ENCODE measurements around the gene NFKBIZ. TPM values are rescaled to one million over a fixed set of nuclear protein-coding genes. Genes with fewer than 3 reads are reported as not detected.

Gene NFKBIZ
- polyA plus RNA-seq (2012; rRNA removed): 59.9 and 70.9 TPM in 2 replicates
- 28.0 and 28.4 TPM in 2 replicates for polyA plus RNA-seq (2012; cell fraction: cytosol; rRNA removed)
- 221 and 343 TPM in 2 replicates for polyA plus RNA-seq (2012; cell fraction: nucleus; rRNA removed)

DNA sequence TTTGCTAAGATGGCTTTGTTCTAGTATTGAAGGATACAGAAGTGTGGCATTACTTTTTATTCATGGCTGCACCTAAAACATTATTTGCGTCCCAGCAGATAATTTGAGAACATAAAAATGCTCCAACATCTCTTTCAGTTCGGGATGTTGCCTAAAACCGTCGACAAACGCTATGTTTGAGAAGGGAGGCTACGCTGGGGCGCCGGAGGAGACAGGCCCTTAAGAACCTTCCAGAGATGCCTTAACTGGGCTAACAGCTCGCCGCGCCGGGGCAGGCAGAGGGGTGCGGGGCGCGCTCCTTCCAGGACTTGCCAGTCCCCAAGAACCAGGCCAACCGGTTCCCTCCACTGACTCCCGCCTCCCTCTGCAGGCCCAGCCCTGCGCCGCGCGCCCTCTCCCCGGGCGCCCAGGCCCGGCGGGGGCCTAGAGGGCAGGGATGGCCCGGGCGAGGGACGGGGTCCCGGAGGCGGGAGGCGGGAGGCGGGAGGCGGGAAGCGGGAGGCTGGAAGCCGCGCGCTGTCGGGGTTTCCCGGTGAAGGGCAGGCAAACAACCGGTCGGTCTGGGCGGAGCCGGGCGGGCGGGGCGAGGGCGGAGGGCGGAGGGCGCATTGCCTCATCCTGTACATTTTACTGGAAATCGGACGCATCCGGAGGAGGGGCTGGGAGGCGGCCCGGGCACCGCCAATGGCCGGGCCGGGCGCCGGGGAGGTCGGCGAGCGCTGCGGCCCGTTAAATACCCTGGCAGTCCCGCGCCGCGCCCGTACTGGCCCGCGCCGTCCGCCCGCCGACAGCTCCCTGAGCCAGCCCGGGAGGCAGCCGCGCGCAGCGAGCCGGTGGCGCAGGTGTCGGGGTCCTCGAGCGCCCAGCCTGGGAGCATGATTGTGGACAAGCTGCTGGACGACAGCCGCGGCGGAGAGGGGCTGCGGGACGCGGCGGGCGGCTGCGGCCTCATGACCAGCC lies at the start of gene NFKBIZ:
NFKBIZ (plus strand) TSS at position 761 of the 960 bp plus-strand sequence; CDS start at position 876, 115 bp downstream.
- Histone ChIP-seq H2AFZ (ENCODE audit: low read depth) (peak within 1 kb of the TSS; percentile 83), H3K4me2 (peak within 1 kb of the TSS; percentile 89), H3K4me1 (ENCODE audit: control insufficient read depth in 1 of 2, insufficient read depth in 2 of 2, low read depth in 1 of 2, low read length in 1 of 2) (peaks cover 0 to 5% of the 10 kb centered on the region in 2 experiments; a peak in 3 of 4 replicates), H3F3A (replicated peaks; ENCODE audit: insufficient read depth) (peaks cover 8% of the 10 kb centered on the region), H3K79me2 (ENCODE audit: insufficient read depth) (peaks cover 46% of the 10 kb centered on the region), H3K36me3 (replicated peaks in 1 of 2; ENCODE audit: control insufficient read depth in 1 of 2, insufficient read depth in 2 of 2, low read length in 1 of 2) (peaks cover 24 to 33% of the 10 kb centered on the region in 2 experiments), H3K9ac (peak within 1 kb of the TSS; percentile 98), H3K27me3 (ENCODE audit: insufficient read depth) (no peaks in the 10 kb centered on the region), H3K4me3 (ENCODE audit: low read depth in 2 of 2, low read length in 1 of 2) (peak within 1 kb of the TSS; percentile 77 to 87), H3K9me2 (no peaks in the 10 kb centered on the region), H4K20me1 (ENCODE audit: insufficient read depth) (peaks cover 42% of the 10 kb centered on the region), H3K9me3 (no peaks in the 10 kb centered on the region), H3K27ac (ENCODE audit: low read depth in 2 of 2, low read length in 1 of 2) (peak within 1 kb of the TSS; percentile 82)
- WGBS (ENCODE audit: low lambda C conversion rate): 9% methylated on average over 31 of the region's 95 CpGs
- DNase-seq: peak; percentile 99
- CTCF ChIA-PET: interaction anchor here (0.7 to 2.3 kb wide), 8 partner anchors 15 to 380 kb away, joined by 3 to 18 read pairs (median 5); no protein-coding TSS in a partner anchor
- POLR2A ChIA-PET: interaction anchor here (0.6 to 1.7 kb wide), 12 partner anchors 10 to 380 kb away, joined by 3 to 7 read pairs (median 4); no protein-coding TSS in a partner anchor
- TF ChIP-seq FOXM1 (IDR thresholded peaks at IDR 0.05; ENCODE audit: low read depth) (no peak), TAF1 (IDR thresholded peaks at IDR 0.05; ENCODE audit: borderline replicate concordance, low read depth, low read length) (peak; percentile 97), TEAD4 (IDR thresholded peaks at IDR 0.05; ENCODE audit: borderline replicate concordance, insufficient read depth) (no peak), FOXJ3 (CRISPR knock-in tag; IDR thresholded peaks at IDR 0.05) (no peak), YY1 (IDR thresholded peaks at IDR 0.05; ENCODE audit: low read depth) (no peak), EP300 (IDR thresholded peaks at IDR 0.05; ENCODE audit: borderline replicate concordance in 1 of 2, low read depth in 1 of 2, low read length in 1 of 2) (0 out of 4 replicates have a peak, but pooled peaks of 1 of the 2 experiments have one; percentile 2), TCF12 (IDR thresholded peaks at IDR 0.05) (no peak), SIN3A (IDR thresholded peaks at IDR 0.05; ENCODE audit: borderline replicate concordance, low read depth, low read length) (peak; percentile 89; the same call in 1 of the 2 replicates), MXI1 (IDR thresholded peaks at IDR 0.05; ENCODE audit: low read depth, low read length) (peak; percentile 43; the same call in 1 of the 2 replicates), RFX5 (IDR thresholded peaks at IDR 0.05; ENCODE audit: low read length) (no peak), MEF2A (IDR thresholded peaks at IDR 0.05; ENCODE audit: borderline replicate concordance, low read depth) (no peak), JUND (IDR thresholded peaks at IDR 0.05) (no peak), PBX3 (IDR thresholded peaks at IDR 0.05) (peak; percentile 25), ELF1 (IDR thresholded peaks at IDR 0.05) (no peak), RCOR1 (IDR thresholded peaks at IDR 0.05; ENCODE audit: low read length) (no peak), GATA2 (CRISPR knock-in tag; IDR thresholded peaks at IDR 0.05) (no peak), FOSL2 (IDR thresholded peaks at IDR 0.05; ENCODE audit: borderline replicate concordance, low read depth) (no peak), USF1 (IDR thresholded peaks at IDR 0.05; ENCODE audit: borderline replicate concordance, low read depth) (no peak), NRF1 (IDR thresholded peaks at IDR 0.05; ENCODE audit: low read depth, low read length) (no peak), MAX (IDR thresholded peaks at IDR 0.05; ENCODE audit: low read depth) (no peak), GABPA (IDR thresholded peaks at IDR 0.05; ENCODE audit: low read depth) (0 out of 2 replicates have a peak, but pooled peaks have one; percentile 18), NFIC (IDR thresholded peaks at IDR 0.05; ENCODE audit: borderline replicate concordance) (0 out of 2 replicates have a peak, but pooled peaks have one; percentile 7), EZH2phosphoT487 (IDR thresholded peaks at IDR 0.05; ENCODE audit: borderline replicate concordance, low read depth) (no peak), POLR2AphosphoS5 (IDR thresholded peaks at IDR 0.05; ENCODE audit: low read depth, low read length) (peak; percentile 99)
- TF ChIP-seq, protein P1, sequence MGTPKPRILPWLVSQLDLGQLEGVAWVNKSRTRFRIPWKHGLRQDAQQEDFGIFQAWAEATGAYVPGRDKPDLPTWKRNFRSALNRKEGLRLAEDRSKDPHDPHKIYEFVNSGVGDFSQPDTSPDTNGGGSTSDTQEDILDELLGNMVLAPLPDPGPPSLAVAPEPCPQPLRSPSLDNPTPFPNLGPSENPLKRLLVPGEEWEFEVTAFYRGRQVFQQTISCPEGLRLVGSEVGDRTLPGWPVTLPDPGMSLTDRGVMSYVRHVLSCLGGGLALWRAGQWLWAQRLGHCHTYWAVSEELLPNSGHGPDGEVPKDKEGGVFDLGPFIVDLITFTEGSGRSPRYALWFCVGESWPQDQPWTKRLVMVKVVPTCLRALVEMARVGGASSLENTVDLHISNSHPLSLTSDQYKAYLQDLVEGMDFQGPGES (IDR thresholded peaks at IDR 0.05; ENCODE audit: low read depth, low read length): no peak
- TF ChIP-seq, protein P2, sequence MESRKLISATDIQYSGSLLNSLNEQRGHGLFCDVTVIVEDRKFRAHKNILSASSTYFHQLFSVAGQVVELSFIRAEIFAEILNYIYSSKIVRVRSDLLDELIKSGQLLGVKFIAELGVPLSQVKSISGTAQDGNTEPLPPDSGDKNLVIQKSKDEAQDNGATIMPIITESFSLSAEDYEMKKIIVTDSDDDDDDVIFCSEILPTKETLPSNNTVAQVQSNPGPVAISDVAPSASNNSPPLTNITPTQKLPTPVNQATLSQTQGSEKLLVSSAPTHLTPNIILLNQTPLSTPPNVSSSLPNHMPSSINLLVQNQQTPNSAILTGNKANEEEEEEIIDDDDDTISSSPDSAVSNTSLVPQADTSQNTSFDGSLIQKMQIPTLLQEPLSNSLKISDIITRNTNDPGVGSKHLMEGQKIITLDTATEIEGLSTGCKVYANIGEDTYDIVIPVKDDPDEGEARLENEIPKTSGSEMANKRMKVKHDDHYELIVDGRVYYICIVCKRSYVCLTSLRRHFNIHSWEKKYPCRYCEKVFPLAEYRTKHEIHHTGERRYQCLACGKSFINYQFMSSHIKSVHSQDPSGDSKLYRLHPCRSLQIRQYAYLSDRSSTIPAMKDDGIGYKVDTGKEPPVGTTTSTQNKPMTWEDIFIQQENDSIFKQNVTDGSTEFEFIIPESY (IDR thresholded peaks at IDR 0.05; ENCODE audit: borderline replicate concordance, low read depth): no peak
- TF ChIP-seq, protein P3, sequence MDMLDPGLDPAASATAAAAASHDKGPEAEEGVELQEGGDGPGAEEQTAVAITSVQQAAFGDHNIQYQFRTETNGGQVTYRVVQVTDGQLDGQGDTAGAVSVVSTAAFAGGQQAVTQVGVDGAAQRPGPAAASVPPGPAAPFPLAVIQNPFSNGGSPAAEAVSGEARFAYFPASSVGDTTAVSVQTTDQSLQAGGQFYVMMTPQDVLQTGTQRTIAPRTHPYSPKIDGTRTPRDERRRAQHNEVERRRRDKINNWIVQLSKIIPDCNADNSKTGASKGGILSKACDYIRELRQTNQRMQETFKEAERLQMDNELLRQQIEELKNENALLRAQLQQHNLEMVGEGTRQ (IDR thresholded peaks at IDR 0.05; ENCODE audit: borderline replicate concordance, low read depth, low read length): no peak

Data from SK-N-SH (cell line).